Lower lobe of right lung (tissue), 2 donors: ENCODE measurements around the gene TCP11L2. TPM values are rescaled to one million over a fixed set of nuclear protein-coding genes. Genes with fewer than 3 reads are reported as not detected.

Source experiments
- ATAC-seq, 2 donors: fragments of 200-7000 bp; cut with Tn5 transposase; one replicate each; pipeline ENCODE4 v1.9.1; 2020 to 2022; ENCODE audit warnings: mild to moderate bottlenecking in 2 of 2, moderate library complexity in 2 of 2
- DNase-seq: peaks from one replicate; pipeline ENCODE4 v3.0.0-alpha.2; 2020
- H3K27ac ChIP-seq: fragments of 200-600 bp; one replicate; pipeline ENCODE4 v1.8.0; 2022
- H3K27me3 ChIP-seq: fragments of 200-600 bp; one replicate; pipeline ENCODE4 v1.8.0; 2022; ENCODE audit warnings: low read depth
- H3K36me3 ChIP-seq: fragments of 200-600 bp; one replicate; pipeline ENCODE4 v1.8.0; 2022; ENCODE audit warnings: mild to moderate bottlenecking
- H3K4me1 ChIP-seq: fragments of 200-600 bp; one replicate; pipeline ENCODE4 v1.8.0; 2022
- H3K4me3 ChIP-seq: fragments of 200-600 bp; one replicate; pipeline ENCODE4 v1.8.0; 2022; ENCODE audit warnings: mild to moderate bottlenecking
- H3K9me3 ChIP-seq: fragments of 200-600 bp; one replicate; pipeline ENCODE4 v1.8.0; 2022
- CTCF ChIP-seq: fragments of 200-600 bp; IDR thresholded peaks from one replicate; pipeline ENCODE4 v1.8.0; 2022; ENCODE audit warnings: antibody characterized with exemption, mild to moderate bottlenecking
- intact Hi-C: fragments of 100-400 bp; cut with DNase I; formaldehyde crosslinking; loops from one replicate; pipeline ENCODE4 v1.11.0; 2022
- total RNA-seq: library from RNA; stranded (reverse); fragmentation: NEBNext Ultra II Directional; extraction: Animal tissue kit (Norgen Biotek cat#: 25700); gene quantifications from one replicate; pipeline ENCODE4 v1.2.1, GENCODE V29; 2021
- donor health status: DM: no; HTN: yes; CAD: no; lungs with severe emphysema.

The TCP11L2 gene
- total RNA-seq, 1 donor from 2014 or later, result 56.1 TPM

GRCh38 chr12:106333010-106333409 is 30.5 kb downstream of the TCP11L2 start:
- H3K4me3 ChIP-seq, result no peak overlapping the region
- no peaks in the 10 kb centered on the region for H3K27me3 ChIP-seq
- intact Hi-C loops, result no loop called here
- H3K36me3 ChIP-seq, result peaks cover 78% of the 10 kb centered on the region
- TF ChIP-seq CTCF, result no peak
- H3K27ac ChIP-seq, result no peak overlapping the region
- ATAC-seq, result no peak
- H3K4me1 ChIP-seq, result peaks cover 23% of the 10 kb centered on the region
- no peaks in the 10 kb centered on the region for H3K9me3 ChIP-seq
- DNase-seq, result no peak

- Histone ChIP-seq H3K4me3 (no peak overlapping the region), H3K4me1 (peaks cover 23% of the 10 kb centered on the region), H3K36me3 (peaks cover 75% of the 10 kb centered on the region), H3K9me3 (no peaks in the 10 kb centered on the region), H3K27ac (no peak overlapping the region), H3K27me3 (no peaks in the 10 kb centered on the region)
- DNase-seq (no peak), ATAC-seq (no peak)
- intact Hi-C loops, result no loop called here
- TF ChIP-seq CTCF, result no peak
Measured at GRCh38 chr12:106333756-106334155, 31.2 kb downstream of the TCP11L2 start.

- no peak overlapping the region for H3K27ac ChIP-seq
- no peak for TF ChIP-seq CTCF
- H3K36me3 ChIP-seq, result peaks cover 51% of the 10 kb centered on the region
- intact Hi-C loops, result no loop called here
- H3K9me3 ChIP-seq, result no peaks in the 10 kb centered on the region
- H3K4me1 ChIP-seq, result peaks cover 41% of the 10 kb centered on the region
- no peak for ATAC-seq
- H3K4me3 ChIP-seq, result no peak overlapping the region
- no peaks in the 10 kb centered on the region for H3K27me3 ChIP-seq
- no peak for DNase-seq
Measured at GRCh38 chr12:106341086-106341877, 38.7 kb downstream of the TCP11L2 start.

GRCh38 chr12:106342397-106343213 is 40.1 kb downstream of the TCP11L2 start:
- peak overlapping the region; percentile 70 for H3K27ac ChIP-seq
- H3K4me1 ChIP-seq, result peaks cover 31% of the 10 kb centered on the region
- peaks cover 50% of the 10 kb centered on the region for H3K36me3 ChIP-seq
- no peak for TF ChIP-seq CTCF
- peak; percentile 65 for DNase-seq
- H3K9me3 ChIP-seq, result no peaks in the 10 kb centered on the region
- peak overlapping the region; percentile 23 for H3K4me3 ChIP-seq
- peak; percentile 86 to 91 for ATAC-seq
- intact Hi-C loops, result no loop called here
- no peaks in the 10 kb centered on the region for H3K27me3 ChIP-seq

GRCh38 chr12:106343214-106343528 is 40.6 kb downstream of the TCP11L2 start:
- intact Hi-C loops, result no loop called here
- H3K4me1 ChIP-seq, result peaks cover 31% of the 10 kb centered on the region
- no peak for TF ChIP-seq CTCF
- H3K27me3 ChIP-seq, result no peaks in the 10 kb centered on the region
- no peaks in the 10 kb centered on the region for H3K9me3 ChIP-seq
- ATAC-seq (peak in 1 of 2 donors; percentile 23), DNase-seq (no peak)
- H3K27ac ChIP-seq, result peak overlapping the region; percentile 70
- H3K4me3 ChIP-seq, result peak overlapping the region; percentile 23
- peaks cover 50% of the 10 kb centered on the region for H3K36me3 ChIP-seq
